Tibial nerve (tissue), 4 donors: Measurements from ENCODE around the gene CTNND2. TPM values are rescaled to one million over a fixed set of nuclear protein-coding genes. Genes with fewer than 3 reads are reported as not detected.

Experiments used
- DNase-seq, 2 donors: peaks; one replicate each; pipeline ENCODE4 v3.0.0-alpha.2; 2019; ENCODE audit warnings: low spot score in 2 of 2
- H3K27ac ChIP-seq, 4 donors: fragments of 200-600 bp; sonication (generic) in 3 of 4; one replicate each; pipeline ENCODE4 v1.5.1; 2017 to 2019; ENCODE audit warnings: mild to moderate bottlenecking in 1 of 4
- H3K27me3 ChIP-seq, 2 donors: fragments of 200-600 bp; sonication (generic) in 1 of 2; one replicate each; pipeline versions ENCODE4 v1.5.1 to v1.6.0; 2017 to 2019
- H3K36me3 ChIP-seq, 3 donors: fragments of 200-600 bp; sonication (generic); one replicate each; pipeline ENCODE4 v1.5.1; 2018 to 2019
- H3K4me1 ChIP-seq, 4 donors: fragments of 200-600 bp; sonication (generic) in 3 of 4; one replicate each; pipeline ENCODE4 v1.5.1; 2017 to 2019
- H3K4me3 ChIP-seq, 4 donors: fragments of 200-600 bp; sonication (generic) in 3 of 4; one replicate each; pipeline ENCODE4 v1.5.1; 2017 to 2019; ENCODE audit warnings: mild to moderate bottlenecking in 1 of 4, moderate library complexity in 1 of 4
- H3K9me3 ChIP-seq, 4 donors: fragments of 200-600 bp; sonication (generic) in 3 of 4; one replicate each; pipeline ENCODE4 v1.5.1; 2017 to 2019
- CTCF ChIP-seq, 5 experiments: fragments of 200-600 bp in 3 of 5; fragments of 450-650 bp in 2 of 5; sonication (generic) in 3 of 5; IDR thresholded peaks; one replicate each; pipeline ENCODE4 v1.5.1; 2016 to 2019; ENCODE audit warnings: antibody characterized with exemption in 5 of 5, mild to moderate bottlenecking in 3 of 5, moderate library complexity in 2 of 5
- EP300 ChIP-seq, 2 donors: sonication (generic); formaldehyde crosslinking; IDR thresholded peaks; one replicate each; pipeline ENCODE4 v1.6.1; 2017; ENCODE audit warnings: antibody characterized with exemption in 2 of 2, mild to moderate bottlenecking in 1 of 2
- POLR2A ChIP-seq, 2 donors: fragments of 450-650 bp; IDR thresholded peaks; one replicate each; pipeline ENCODE4 v1.6.1; 2017; ENCODE audit warnings: antibody characterized with exemption in 2 of 2, mild to moderate bottlenecking in 2 of 2, moderate library complexity in 2 of 2
- WGBS, 2 donors: methylation state at CpG; one replicate each; pipeline ENCODE4 v1.1.5; 2018; 5-methylcytosine and 5-hydroxymethylcytosine counted together
- total RNA-seq, 4 donors: library from RNA; depleted of rRNA; stranded (reverse); fragments of >200 nt; gene quantifications; one replicate each; pipeline ENCODE4 v1.1.0, GENCODE V29; 2016

Gene CTNND2
- total RNA-seq, 4 donors from 2014 or later, result 1.5 to 5.7 (median 2.5) TPM; not detected in 1

- WGBS, 2 donors, result 63 to 77% methylated on average over 4 of the region's 4 CpGs
- no peaks in the 10 kb centered on the region for H3K4me1 ChIP-seq
- no peak overlapping the region for H3K27ac ChIP-seq
- no peaks in the 10 kb centered on the region for H3K9me3 ChIP-seq
- no peaks in the 10 kb centered on the region for H3K36me3 ChIP-seq
- no peak for DNase-seq
- TF ChIP-seq POLR2A (IDR thresholded peaks at IDR 0.05), result no peak
- TF ChIP-seq EP300 (IDR thresholded peaks at IDR 0.05), result no peak
- no peak for TF ChIP-seq CTCF (IDR thresholded peaks at IDR 0.05)
- no peaks in the 10 kb centered on the region for H3K27me3 ChIP-seq
- H3K4me3 ChIP-seq, result no peak overlapping the region
Observed at GRCh38 chr5:10975945-10976344, 928.3 kb downstream of the CTNND2 start.

- H3K27ac ChIP-seq, result no peak overlapping the region
- H3K4me3 ChIP-seq, result no peak overlapping the region
- no peak for DNase-seq
- no peaks in the 10 kb centered on the region for H3K9me3 ChIP-seq
- no peak for TF ChIP-seq EP300 (IDR thresholded peaks at IDR 0.05)
- no peak for TF ChIP-seq POLR2A (IDR thresholded peaks at IDR 0.05)
- TF ChIP-seq CTCF (IDR thresholded peaks at IDR 0.05), result no peak
- no peaks in the 10 kb centered on the region for H3K36me3 ChIP-seq
- 63 to 69% methylated on average over 2 of the region's 2 CpGs for WGBS, 2 donors
- no peaks in the 10 kb centered on the region for H3K27me3 ChIP-seq
- H3K4me1 ChIP-seq, result no peaks in the 10 kb centered on the region
Observed at GRCh38 chr5:10974850-10975249, 929.4 kb downstream of the CTNND2 start.

GRCh38 chr5:10973316-10973715 lies 930.9 kb downstream of the CTNND2 start:
- H3K4me1 ChIP-seq, result no peaks in the 10 kb centered on the region
- no peak for DNase-seq
- no peaks in the 10 kb centered on the region for H3K9me3 ChIP-seq
- H3K27ac ChIP-seq, result no peak overlapping the region
- no peaks in the 10 kb centered on the region for H3K27me3 ChIP-seq
- TF ChIP-seq POLR2A (IDR thresholded peaks at IDR 0.05) (no peak), CTCF (IDR thresholded peaks at IDR 0.05) (no peak), EP300 (IDR thresholded peaks at IDR 0.05) (no peak)
- WGBS, 2 donors, result 93% methylated on average over 14 of the region's 14 CpGs
- H3K36me3 ChIP-seq, result no peaks in the 10 kb centered on the region
- no peak overlapping the region for H3K4me3 ChIP-seq

GRCh38 chr5:10969684-10970180 lies 934.5 kb downstream of the CTNND2 start:
- Histone ChIP-seq H3K27me3 (no peaks in the 10 kb centered on the region), H3K36me3 (no peaks in the 10 kb centered on the region), H3K27ac (no peak overlapping the region), H3K4me3 (no peak overlapping the region), H3K9me3 (no peaks in the 10 kb centered on the region), H3K4me1 (no peaks in the 10 kb centered on the region)
- WGBS, 2 donors, result 65 to 70% methylated on average over 8 of the region's 8 CpGs
- TF ChIP-seq CTCF (IDR thresholded peaks at IDR 0.05) (no peak), EP300 (IDR thresholded peaks at IDR 0.05) (no peak), POLR2A (IDR thresholded peaks at IDR 0.05) (no peak)
- DNase-seq, result no peak

GRCh38 chr5:10964806-10965205 lies 939.4 kb downstream of the CTNND2 start:
- Histone ChIP-seq H3K9me3 (peaks cover 0 to 1% (median 0%) of the 10 kb centered on the region in 4 donors), H3K27me3 (no peaks in the 10 kb centered on the region), H3K36me3 (no peaks in the 10 kb centered on the region), H3K4me1 (no peaks in the 10 kb centered on the region), H3K4me3 (no peak overlapping the region), H3K27ac (no peak overlapping the region)
- DNase-seq, result no peak
- 57 to 64% methylated on average over 6 of the region's 6 CpGs for WGBS, 2 donors
- TF ChIP-seq CTCF (IDR thresholded peaks at IDR 0.05) (no peak), EP300 (IDR thresholded peaks at IDR 0.05) (no peak), POLR2A (IDR thresholded peaks at IDR 0.05) (no peak)
